Heart left ventricle (tissue), 16 donors: ENCODE measurements around the gene FAT1. TPM values are rescaled to one million over a fixed set of nuclear protein-coding genes. Genes with fewer than 3 reads are reported as not detected.

ENCODE experiments used
- ATAC-seq, 4 donors: fragments of 200-7000 bp; cut with Tn5 transposase; one replicate each; pipeline ENCODE4 v1.9.1; 2020 to 2022; ENCODE audit warnings: moderate library complexity in 4 of 4, mild to moderate bottlenecking in 3 of 4, moderate number of reproducible peaks in 1 of 4
- DNase-seq, 5 donors: peaks; one replicate each; pipeline ENCODE4 v3.0.0-alpha.2; 2020
- H3K27ac ChIP-seq, 12 donors: fragments of 200-600 bp; sonication (generic) in 4 of 12; one replicate each; pipeline versions ENCODE4 v1.5.0 to v1.8.0; 2016 to 2022; ENCODE audit warnings: mild to moderate bottlenecking in 2 of 12
- H3K27me3 ChIP-seq, 9 donors: fragments of 200-600 bp; sonication (generic) in 2 of 9; one replicate each; pipeline versions ENCODE4 v1.5.1 to v1.8.0; 2016 to 2022; ENCODE audit warnings: mild to moderate bottlenecking in 3 of 9
- H3K36me3 ChIP-seq, 9 donors: fragments of 200-600 bp; sonication (generic) in 2 of 9; one replicate each; pipeline versions ENCODE4 v1.5.0 to v1.8.0; 2018 to 2022; ENCODE audit warnings: mild to moderate bottlenecking in 2 of 9
- H3K4me1 ChIP-seq, 12 donors: fragments of 200-600 bp; sonication (generic) in 4 of 12; one replicate each; pipeline versions ENCODE4 v1.5.0 to v1.8.0; 2016 to 2022; ENCODE audit warnings: mild to moderate bottlenecking in 3 of 12
- H3K4me3 ChIP-seq, 12 donors: fragments of 200-600 bp; sonication (generic) in 4 of 12; one replicate each; pipeline versions ENCODE4 v1.5.0 to v1.8.0; 2017 to 2022; ENCODE audit warnings: mild to moderate bottlenecking in 9 of 12, moderate library complexity in 4 of 12
- H3K9me3 ChIP-seq, 12 donors: fragments of 200-600 bp; sonication (generic) in 4 of 12; one replicate each; pipeline versions ENCODE4 v1.5.0 to v1.8.0; 2016 to 2022; ENCODE audit warnings: mild to moderate bottlenecking in 1 of 12
- CTCF ChIP-seq, 12 donors: fragments of 200-600 bp; sonication (generic) in 4 of 12; IDR thresholded peaks; one replicate each; pipeline versions ENCODE4 v1.5.0 to v1.8.0; 2018 to 2022; ENCODE audit warnings: antibody characterized with exemption in 12 of 12, mild to moderate bottlenecking in 5 of 12
- POLR2A ChIP-seq, 2 donors: fragments of 450-650 bp; IDR thresholded peaks; one replicate each; pipeline ENCODE4 v1.6.1; 2017; ENCODE audit warnings: antibody characterized with exemption in 2 of 2, mild to moderate bottlenecking in 2 of 2, moderate library complexity in 2 of 2
- WGBS, 4 donors: extraction: QIAGEN DNeasy Blood & Tissue Kit in 2 of 4; methylation state at CpG; one replicate each; pipeline versions ENCODE4 v1.1.5 to v1.1.7; 2013 to 2018; 5-methylcytosine and 5-hydroxymethylcytosine counted together
- intact Hi-C, 10 donors: fragments of 100-400 bp; cut with DNase I; formaldehyde crosslinking; loops; one replicate each; pipeline versions ENCODE4 v1.11.1 to v1.14.2; 2022
- polyA plus RNA-seq, 2 donors: library from polyadenylated mRNA; stranded (reverse); fragments of 200-250 nt; gene quantifications; one replicate each; pipeline ENCODE4 v1.2.3, GENCODE V29; 2013
- total RNA-seq, 9 donors: library from RNA; depleted of rRNA in 2 of 9; stranded (reverse); fragments of >200 nt in 2 of 9; fragmentation: NEBNext Ultra II Directional in 3 of 9; extraction: Animal tissue kit (Norgen Biotek cat#: 25700) in 3 of 9; gene quantifications; one replicate each; pipeline versions ENCODE4 v1.1.0 to v1.2.4, GENCODE V29; 2016 to 2023
- donor health status: ischemic (EF 13 %, LVEDD 7.1; RV severe dilation, severe dysfunction).
- donor health status: healthy with polysubstance abuse.
- donor health status: DM: no; HTN: yes; CAD: no.
- donor health status: DM: no; HTN: no; CAD: no.
- donor health status: ischemic (EF 25% LVEDD 6.9; RV normal size, moderate dysfunction).
- donor health status: ischemic (EF 25% LVEDD 5.7; RV mildly dilated, moderate dysfunction).
- donor health status: healthy.
- donor health status: DM: yes; HTN: yes; CAD: no.
- donor health status: ischemic (EF 35%, LVEDD 5.7; RV mildly dilated, moderate dysfunction).
- donor health status: nonischemic (EF 11% LVEDD 7.7; RV severe dilation, severe dysfunction).
- donor health status: DM: yes; HTN: yes; CAD: no.
- donor health status: PGD.
- donor health status: ischemic (EF 29% LVEDD 5.4; RV normal size, mild dysfunction).
- donor health status: nonischemic (EF 23%, LVEDD 6.1; RV moderate dilation, normal function).

The FAT1 gene
- total and polyA plus RNA-seq, 11 donors: 15.2 to 151 (median 65.9) TPM

GRCh38 chr4:186643501-186644310, 80.0 kb downstream of the FAT1 start:
- intact Hi-C loops: no loop called here
- peaks cover 0 to 17% (median 0%) of the 10 kb centered on the region in 9 donors for H3K36me3 ChIP-seq
- no peaks in the 10 kb centered on the region for H3K27me3 ChIP-seq
- no peaks in the 10 kb centered on the region for H3K9me3 ChIP-seq
- ATAC-seq (peak in 1 of 4 donors; percentile 38), DNase-seq (no peak)
- H3K4me3 ChIP-seq: no peak overlapping the region
- TF ChIP-seq POLR2A (IDR thresholded peaks at IDR 0.05) (no peak), CTCF (IDR thresholded peaks at IDR 0.05) (no peak)
- H3K27ac ChIP-seq: no peak overlapping the region
- peaks cover 0 to 17% (median 8%) of the 10 kb centered on the region in 12 donors for H3K4me1 ChIP-seq
- WGBS, 4 donors: 82 to 88% (median 86%) methylated on average over 14 of the region's 14 CpGs

- ATAC-seq (peak in 2 of 4 donors; percentile 59 to 63), DNase-seq (peak in 3 of 5 donors; percentile 35 to 48 (median 44))
Measured at GRCh38 chr4:186642998-186643397, 80.7 kb downstream of the FAT1 start.

GRCh38 chr4:186642530-186642929, 81.1 kb downstream of the FAT1 start:
- whole genome bisulfite sequencing, 4 donors: 84 to 90% (median 86%) methylated on average over 15 of the region's 15 CpGs
- no peaks in the 10 kb centered on the region for H3K27me3 ChIP-seq
- H3K9me3 ChIP-seq: no peaks in the 10 kb centered on the region
- peaks cover 0 to 15% (median 0%) of the 10 kb centered on the region in 9 donors for H3K36me3 ChIP-seq
- DNase-seq (no peak), ATAC-seq (no peak)
- H3K27ac ChIP-seq: no peak overlapping the region
- TF ChIP-seq POLR2A (IDR thresholded peaks at IDR 0.05) (no peak), CTCF (IDR thresholded peaks at IDR 0.05) (no peak)
- H3K4me1 ChIP-seq: peaks cover 0 to 17% (median 8%) of the 10 kb centered on the region in 12 donors
- H3K4me3 ChIP-seq: no peak overlapping the region
- intact Hi-C loops: no loop called here

More at GRCh38 chr4:186642998-186643397, 80.7 kb downstream of the FAT1 start:
- H3K36me3 ChIP-seq: peaks cover 0 to 15% (median 0%) of the 10 kb centered on the region in 9 donors
- TF ChIP-seq POLR2A (IDR thresholded peaks at IDR 0.05): no peak
- no peak for TF ChIP-seq CTCF (IDR thresholded peaks at IDR 0.05)
- H3K27me3 ChIP-seq: no peaks in the 10 kb centered on the region
- intact Hi-C loops: no loop called here
- no peaks in the 10 kb centered on the region for H3K9me3 ChIP-seq
- no peak overlapping the region for H3K27ac ChIP-seq
- WGBS, 4 donors: 52 to 80% (median 74%) methylated on average over 11 of the region's 11 CpGs
- H3K4me3 ChIP-seq: no peak overlapping the region
- H3K4me1 ChIP-seq: peaks cover 0 to 17% (median 8%) of the 10 kb centered on the region in 12 donors

- H3K4me1 ChIP-seq: no peaks in the 10 kb centered on the region
- intact Hi-C loops: no loop called here
- TF ChIP-seq CTCF (IDR thresholded peaks at IDR 0.05) (no peak), POLR2A (IDR thresholded peaks at IDR 0.05) (no peak)
- H3K27ac ChIP-seq: no peak overlapping the region
- DNase-seq (no peak), ATAC-seq (no peak)
- H3K4me3 ChIP-seq: no peak overlapping the region
- WGBS, 4 donors: 85 to 89% (median 87%) methylated on average over 10 of the region's 10 CpGs
- H3K27me3 ChIP-seq: no peaks in the 10 kb centered on the region
- H3K36me3 ChIP-seq: peaks cover 0 to 80% (median 25%) of the 10 kb centered on the region in 9 donors
- H3K9me3 ChIP-seq: no peaks in the 10 kb centered on the region
Measured at GRCh38 chr4:186634591-186635128, 89.0 kb downstream of the FAT1 start.
